Astrocyte of the spinal cord (primary cell): ENCODE results near the gene FNDC3A.
"Not testable (repeated sequence)": the region's sequence is repeated elsewhere in the genome, so short reads cannot be mapped to it uniquely, and the experiment has no call there.

Experiments
- DNase-seq: peaks from one replicate; pipeline ENCODE4 v3.0.0; 2011; ENCODE audit warnings: low read depth, low spot score
- H3K4me3 ChIP-seq: 2 replicates; pipeline ENCODE4 v1.5.1; 2011; ENCODE audit warnings: low read depth, mild to moderate bottlenecking, low read length, moderate library complexity
- in situ Hi-C: cut with HindIII; loops from 2 replicates; pipeline ENCODE4 v1.10.0; 2017; ENCODE audit warnings: low sequenced_read_pairs
- TF ChIP-seq, protein P1 (sequence below): IDR thresholded peaks from 2 replicates; pipeline ENCODE4 v1.5.1; 2012; ENCODE audit warnings: low read depth, mild to moderate bottlenecking, low read length, inconsistent platforms

Gene FNDC3A

DNA sequence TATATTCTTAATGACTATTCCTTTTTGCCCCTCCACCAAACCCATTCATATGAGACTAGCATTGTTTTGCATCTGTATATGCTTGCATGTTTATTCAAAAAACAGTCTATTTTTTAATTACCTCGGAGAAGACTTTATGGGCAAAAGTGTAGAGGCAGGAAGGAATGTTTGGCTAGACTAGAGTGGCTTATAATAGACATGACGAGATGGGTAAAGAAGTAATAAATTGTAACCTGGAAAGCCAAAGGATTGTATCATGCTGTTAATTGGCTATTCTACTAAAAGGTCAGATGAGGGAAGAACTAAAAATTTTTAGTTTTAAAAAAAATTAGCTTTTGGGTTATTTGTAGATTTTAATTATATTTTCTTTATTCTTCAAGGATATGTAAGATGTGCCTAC, 91.1 kb downstream of the FNDC3A start:
- DNase-seq: no peak
- TF ChIP-seq, protein P1, sequence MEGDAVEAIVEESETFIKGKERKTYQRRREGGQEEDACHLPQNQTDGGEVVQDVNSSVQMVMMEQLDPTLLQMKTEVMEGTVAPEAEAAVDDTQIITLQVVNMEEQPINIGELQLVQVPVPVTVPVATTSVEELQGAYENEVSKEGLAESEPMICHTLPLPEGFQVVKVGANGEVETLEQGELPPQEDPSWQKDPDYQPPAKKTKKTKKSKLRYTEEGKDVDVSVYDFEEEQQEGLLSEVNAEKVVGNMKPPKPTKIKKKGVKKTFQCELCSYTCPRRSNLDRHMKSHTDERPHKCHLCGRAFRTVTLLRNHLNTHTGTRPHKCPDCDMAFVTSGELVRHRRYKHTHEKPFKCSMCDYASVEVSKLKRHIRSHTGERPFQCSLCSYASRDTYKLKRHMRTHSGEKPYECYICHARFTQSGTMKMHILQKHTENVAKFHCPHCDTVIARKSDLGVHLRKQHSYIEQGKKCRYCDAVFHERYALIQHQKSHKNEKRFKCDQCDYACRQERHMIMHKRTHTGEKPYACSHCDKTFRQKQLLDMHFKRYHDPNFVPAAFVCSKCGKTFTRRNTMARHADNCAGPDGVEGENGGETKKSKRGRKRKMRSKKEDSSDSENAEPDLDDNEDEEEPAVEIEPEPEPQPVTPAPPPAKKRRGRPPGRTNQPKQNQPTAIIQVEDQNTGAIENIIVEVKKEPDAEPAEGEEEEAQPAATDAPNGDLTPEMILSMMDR: no peak
- no peak overlapping the region for H3K4me3 ChIP-seq
- in situ Hi-C loops: no loop called here

DNA sequence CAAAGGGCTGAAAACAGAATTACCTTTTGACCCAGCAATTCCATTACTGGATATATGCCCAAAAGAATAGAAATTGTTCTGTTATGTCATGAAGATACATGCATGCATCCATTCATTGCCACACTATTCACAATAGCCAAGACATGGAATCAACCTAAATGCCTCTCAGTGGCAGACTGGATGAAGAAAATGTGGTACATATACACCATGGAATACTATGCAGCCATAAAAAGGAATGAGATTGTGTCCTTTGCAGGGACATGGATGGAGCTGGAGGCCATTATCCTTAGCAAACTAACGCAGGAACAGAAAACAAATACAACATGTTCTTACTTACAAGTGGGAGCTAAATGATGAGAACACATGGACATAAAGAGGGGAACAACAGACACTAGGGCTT, 92.8 kb downstream of the FNDC3A start:
- H3K4me3 ChIP-seq, DNase-seq, in situ Hi-C loops: not testable (repeated sequence)

DNA sequence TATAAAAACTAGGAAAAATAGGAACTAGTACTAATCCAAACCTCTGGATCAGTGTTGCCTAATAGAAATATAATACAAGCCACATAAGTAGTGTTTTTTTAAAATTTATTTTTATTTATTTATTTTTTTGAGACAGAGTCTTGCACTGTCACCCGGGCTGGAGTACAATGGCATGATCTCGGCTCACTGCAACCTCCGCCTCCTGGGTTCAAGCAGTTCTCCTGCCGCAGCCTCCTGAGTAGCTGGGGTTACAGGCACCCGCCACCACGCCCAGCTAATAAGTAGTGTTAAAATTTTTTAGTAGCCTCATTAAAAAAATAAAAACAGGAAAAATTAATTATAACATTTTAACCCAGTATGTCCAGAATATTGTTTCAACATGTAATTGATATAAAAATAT, 94.3 kb downstream of the FNDC3A start:
- H3K4me3 ChIP-seq, DNase-seq, in situ Hi-C loops: not testable (repeated sequence)

DNA sequence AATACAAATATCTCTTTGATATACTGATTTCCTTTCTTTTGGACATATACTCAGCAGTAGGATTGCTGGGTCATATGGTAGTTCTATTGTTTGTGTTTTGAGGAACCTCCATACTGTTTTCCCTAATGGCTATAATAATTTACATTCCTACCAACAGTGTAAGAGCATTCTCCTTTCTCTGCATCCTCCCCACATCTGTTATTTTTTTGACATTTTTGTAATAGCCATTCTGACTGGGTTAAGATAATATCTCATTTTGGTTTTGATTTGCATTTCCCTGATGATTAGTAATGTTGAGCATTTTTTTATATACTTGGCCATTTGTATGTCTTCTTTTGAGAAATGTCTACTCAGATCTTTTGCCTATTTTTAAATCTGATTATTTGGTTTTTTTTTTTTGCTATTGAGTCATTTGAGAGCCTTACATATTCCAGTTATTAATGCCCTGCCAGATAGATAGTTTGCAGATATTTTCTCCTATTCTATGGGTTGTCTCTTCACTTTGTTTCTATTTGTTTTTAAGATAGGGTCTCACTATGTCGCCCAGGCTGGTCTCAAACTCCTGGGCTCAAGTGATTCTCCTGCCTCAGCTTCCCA, 95.7 kb downstream of the FNDC3A start:
- in situ Hi-C loops: no loop called here

DNA sequence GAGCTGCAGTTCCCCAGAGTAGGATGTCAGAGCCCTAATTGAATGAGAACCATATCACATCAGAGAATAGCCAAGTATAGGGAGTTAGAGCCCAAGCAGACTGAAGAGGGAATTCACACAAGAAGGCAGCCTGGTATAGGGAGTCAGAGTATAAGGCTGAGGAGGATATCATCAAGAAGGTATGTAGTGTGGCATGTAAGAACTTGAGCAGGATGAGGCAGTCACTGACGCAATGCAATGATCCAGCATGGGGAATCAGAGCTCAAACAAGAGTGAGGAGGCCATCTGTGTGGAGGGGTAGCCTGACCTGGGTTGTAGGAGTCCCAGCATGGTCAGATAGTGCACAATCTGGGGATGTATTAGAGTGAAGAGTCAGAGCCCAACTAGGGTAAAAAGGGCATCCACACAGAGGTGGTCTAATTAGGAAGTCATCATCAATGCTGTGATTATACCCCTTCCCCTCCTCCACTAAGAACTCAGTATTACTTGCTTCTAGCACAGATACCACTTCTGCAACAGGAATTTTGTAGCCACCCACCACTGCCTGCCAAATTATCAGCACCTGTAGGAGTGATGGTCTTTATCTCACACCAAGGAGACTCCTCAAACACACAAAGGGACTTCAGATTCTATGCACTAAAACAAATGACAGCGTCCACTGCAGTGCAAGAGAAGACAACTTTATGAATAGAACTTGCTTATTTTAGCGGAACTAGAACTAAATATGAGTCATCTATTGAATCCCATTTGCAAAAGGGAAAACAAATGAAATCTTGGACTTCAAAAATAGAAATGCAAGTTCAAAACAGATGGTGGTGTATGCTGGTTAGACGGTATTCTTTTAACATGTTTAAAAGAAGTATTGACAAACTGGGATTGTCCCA, 107.2 kb downstream of the FNDC3A start:
- TF ChIP-seq, protein P1: no peak
- DNase-seq: peak; percentile 45
- H3K4me3 ChIP-seq: no peak overlapping the region
- in situ Hi-C loops: no loop called here

More for the DNA sequence above, 95.7 kb downstream of the FNDC3A start:
- H3K4me3 ChIP-seq: no peak overlapping the region
- TF ChIP-seq, protein P1: no peak
- no peak for DNase-seq

DNA sequence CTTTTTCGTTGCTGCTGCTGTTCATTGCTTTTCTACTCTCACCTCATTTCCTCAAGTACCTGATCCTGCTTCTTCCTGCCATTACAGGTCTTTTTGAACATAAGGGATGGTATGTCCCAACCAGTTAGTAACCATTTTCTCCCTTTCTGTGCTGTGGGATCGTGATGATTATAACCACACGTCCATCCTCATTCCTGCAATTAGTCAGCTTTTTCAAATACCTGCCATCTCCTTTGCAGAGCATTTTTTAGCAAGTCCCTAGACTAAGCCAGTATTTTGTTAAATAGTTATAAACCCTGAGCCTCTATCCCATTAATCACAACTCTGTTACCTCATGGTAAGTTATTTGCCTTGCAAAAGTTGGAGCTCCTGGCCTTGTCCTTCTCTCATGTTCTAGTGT, 109.2 kb downstream of the FNDC3A start:
- DNase-seq: no peak
- TF ChIP-seq, protein P1: no peak
- H3K4me3 ChIP-seq: no peak overlapping the region
- in situ Hi-C loops: no loop called here

DNA sequence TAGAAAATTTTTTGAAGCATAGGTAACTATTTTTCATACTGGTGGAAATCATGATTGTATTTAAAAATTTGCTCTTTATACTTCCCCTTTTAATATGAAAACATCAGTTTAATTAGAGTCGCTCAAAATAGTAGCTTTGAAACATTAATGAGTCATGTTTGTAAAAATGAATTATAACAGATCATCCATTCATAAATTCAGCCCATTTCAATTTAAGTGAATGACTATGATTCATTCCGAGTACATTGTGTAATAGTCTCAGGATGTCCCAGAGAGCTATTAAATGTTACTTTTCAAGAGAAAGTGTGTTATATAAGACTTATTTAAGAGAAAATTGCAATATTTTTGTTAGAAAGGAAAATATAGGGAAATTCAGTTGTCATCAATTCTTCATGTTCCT, 111.0 kb downstream of the FNDC3A start:
- peak; percentile 40 for DNase-seq
- in situ Hi-C loops: no loop called here
- no peak overlapping the region for H3K4me3 ChIP-seq
- TF ChIP-seq, protein P1: no peak
